ENCODE measurements around the gene MID2.
"Not testable (repeated sequence)": the region's sequence is repeated elsewhere in the genome, so short reads cannot be mapped to it uniquely, and the experiment has no call there.

The MID2 gene

GRCh38 chrX:107845625-107846024 is 20.0 kb downstream of the MID2 start:
- DNase-seq, result no peak

GRCh38 chrX:107848591-107848990 is 22.9 kb downstream of the MID2 start:
- DNase-seq, result no peak

GRCh38 chrX:107849747-107850421 is 24.2 kb downstream of the MID2 start:
- DNase-seq, result no peak

- no peak for DNase-seq
Measured at GRCh38 chrX:107850422-107850765, 24.7 kb downstream of the MID2 start.

GRCh38 chrX:107851215-107851614 is 25.5 kb downstream of the MID2 start:
- no peak for DNase-seq

- not testable (repeated sequence) for DNase-seq
Measured at GRCh38 chrX:107851665-107852064, 26.0 kb downstream of the MID2 start.

- DNase-seq, result no peak
Measured at GRCh38 chrX:107856289-107856688, 30.6 kb downstream of the MID2 start.

GRCh38 chrX:107857041-107857440 is 31.4 kb downstream of the MID2 start:
- DNase-seq, result not testable (repeated sequence)

GRCh38 chrX:107857837-107858236 is 32.2 kb downstream of the MID2 start:
- no peak for DNase-seq

- no peak for DNase-seq
Measured at GRCh38 chrX:107861056-107861455, 35.4 kb downstream of the MID2 start.

GRCh38 chrX:107871136-107871535 is 45.5 kb downstream of the MID2 start:
- no peak for DNase-seq

- no peak for DNase-seq
Measured at GRCh38 chrX:107878106-107878505, 52.4 kb downstream of the MID2 start.

- DNase-seq, result no peak
Measured at GRCh38 chrX:107880054-107880610, 54.5 kb downstream of the MID2 start.

- peak; percentile 68 for DNase-seq
Measured at GRCh38 chrX:107894038-107894437, 68.4 kb downstream of the MID2 start.

- DNase-seq, result no peak
Measured at GRCh38 chrX:107902721-107903120, 77.1 kb downstream of the MID2 start.

GRCh38 chrX:107905366-107905765 is 79.7 kb downstream of the MID2 start:
- DNase-seq, result no peak

GRCh38 chrX:107924136-107924746 is 98.6 kb downstream of the MID2 start:
- DNase-seq, result no peak

GRCh38 chrX:107934262-107934661 is 108.6 kb downstream of the MID2 start:
- DNase-seq, result no peak

- DNase-seq, result no peak
Measured at GRCh38 chrX:107935200-107935599, 109.5 kb downstream of the MID2 start.

- DNase-seq, result no peak
Measured at GRCh38 chrX:107935664-107936433, 110.2 kb downstream of the MID2 start.

- no peak for DNase-seq
Measured at GRCh38 chrX:107936434-107936730, 110.7 kb downstream of the MID2 start.

GRCh38 chrX:107940095-107940494 is 114.4 kb downstream of the MID2 start:
- DNase-seq, result no peak

GRCh38 chrX:107955337-107955736 is 129.7 kb downstream of the MID2 start:
- not testable (repeated sequence) for DNase-seq

- no peak for DNase-seq
Measured at GRCh38 chrX:107968623-107969022, 143.0 kb downstream of the MID2 start.

Measured in CD4-positive, alpha-beta T cell treated with Interleukin-10 for 1 hour (primary cell).